Left cardiac atrium (tissue), 4 donors: ENCODE results near the gene TSPAN13. TPM values are rescaled to one million over a fixed set of nuclear protein-coding genes. Genes with fewer than 3 reads are reported as not detected.

Experiments used
- ATAC-seq, 2 donors: fragments of 200-7000 bp; cut with Tn5 transposase; one replicate each; pipeline ENCODE4 v1.9.1; 2020; ENCODE audit warnings: mild to moderate bottlenecking in 2 of 2, moderate library complexity in 2 of 2
- DNase-seq: peaks from one replicate; pipeline ENCODE4 v3.0.0-alpha.2; 2020
- intact Hi-C, 2 donors: fragments of 100-400 bp; cut with DNase I; formaldehyde crosslinking; loops; one replicate each; pipeline versions ENCODE4 v1.14.1 to v1.15.1; 2022 to 2023
- long read RNA-seq: library from polyadenylated mRNA; unstranded; transcript quantifications from one replicate; pipeline ENCODE4 v2.0.0, GENCODE V29; 2021
- total RNA-seq, 2 donors: library from RNA; stranded (reverse); fragmentation: NEBNext Ultra II Directional; extraction: Animal tissue kit (Norgen Biotek cat#: 25700); gene quantifications; one replicate each; pipeline ENCODE4 v1.2.1, GENCODE V29; 2021
- donor health status: DM: no; HTN: yes; CAD: no.
- donor health status: DM: no; HTN: yes; CAD: no; lungs with severe emphysema.
- donor health status: DM: yes; HTN: yes; CAD: no.
- donor health status: Dilated cardiomyopathy.

The TSPAN13 gene
- 10 to 100 TPM; 19.6 to 20.1 TPM for total RNA-seq
- long read RNA-seq, transcript TSPAN13-201 (6 exons, 2,093 nt) = major isoform, 37 of 37 reads
- long read RNA-seq, partial matches to known transcripts = 0 of 37 reads
- long read RNA-seq, other reads (novel, unspliced or antisense) = 0 of 37 reads

GRCh38 chr7:16753102-16753931, at the start of gene TSPAN13:
Gene TSPAN13 (plus strand): TSS chr7:16753755. CDS start chr7:16753968, 213 bp downstream.
- intact Hi-C loops = no loop called here
- peak; percentile 77 for DNase-seq
- ATAC-seq = peak; percentile 94 to 98

- DNase-seq (no peak), ATAC-seq (no peak)
- intact Hi-C loops = no loop called here
Measured at GRCh38 chr7:16708511-16708910, 45.0 kb upstream of the TSPAN13 start.

- ATAC-seq = peak in 1 of 2 donors; percentile 90
- intact Hi-C loops = no loop called here
- DNase-seq = no peak
Measured at GRCh38 chr7:16708980-16709379, 44.6 kb upstream of the TSPAN13 start.

GRCh38 chr7:16710651-16711050, 42.9 kb upstream of the TSPAN13 start:
- ATAC-seq (no peak), DNase-seq (no peak)
- intact Hi-C loops = no loop called here

GRCh38 chr7:16711730-16712129, 41.8 kb upstream of the TSPAN13 start:
- no peak for ATAC-seq
- intact Hi-C loops = no loop called here

GRCh38 chr7:16712916-16713315, 40.6 kb upstream of the TSPAN13 start:
- intact Hi-C loops = no loop called here
- ATAC-seq = no peak

More at GRCh38 chr7:16711730-16712129, 41.8 kb upstream of the TSPAN13 start:
- no peak for DNase-seq

GRCh38 chr7:16715928-16716327, 37.6 kb upstream of the TSPAN13 start:
- DNase-seq (no peak), ATAC-seq (no peak)
- intact Hi-C loops = no loop called here

More at GRCh38 chr7:16712916-16713315, 40.6 kb upstream of the TSPAN13 start:
- DNase-seq = no peak

GRCh38 chr7:16718111-16718656, 35.4 kb upstream of the TSPAN13 start:
- intact Hi-C loops = no loop called here

GRCh38 chr7:16719699-16720098, 33.9 kb upstream of the TSPAN13 start:
- intact Hi-C loops = no loop called here
- ATAC-seq = no peak

More at GRCh38 chr7:16718111-16718656, 35.4 kb upstream of the TSPAN13 start:
- ATAC-seq = no peak
- no peak for DNase-seq

GRCh38 chr7:16721541-16721940, 32.0 kb upstream of the TSPAN13 start:
- intact Hi-C loops = no loop called here
- DNase-seq = no peak
- no peak for ATAC-seq

More at GRCh38 chr7:16719699-16720098, 33.9 kb upstream of the TSPAN13 start:
- no peak for DNase-seq

GRCh38 chr7:16724344-16724743, 29.2 kb upstream of the TSPAN13 start:
- no peak for ATAC-seq
- intact Hi-C loops = no loop called here
- no peak for DNase-seq

- intact Hi-C loops = no loop called here
- no peak for DNase-seq
- ATAC-seq = no peak
Measured at GRCh38 chr7:16726189-16726588, 27.4 kb upstream of the TSPAN13 start.

GRCh38 chr7:16727736-16728135, 25.8 kb upstream of the TSPAN13 start:
- ATAC-seq (no peak), DNase-seq (no peak)
- intact Hi-C loops = no loop called here

- DNase-seq (no peak), ATAC-seq (no peak)
- intact Hi-C loops = no loop called here
Measured at GRCh38 chr7:16728811-16729210, 24.7 kb upstream of the TSPAN13 start.

GRCh38 chr7:16729541-16729940, 24.0 kb upstream of the TSPAN13 start:
- no peak for DNase-seq
- intact Hi-C loops = no loop called here
- no peak for ATAC-seq

GRCh38 chr7:16730937-16731336, 22.6 kb upstream of the TSPAN13 start:
- no peak for ATAC-seq
- DNase-seq = no peak
- intact Hi-C loops = no loop called here

- intact Hi-C loops = no loop called here
- DNase-seq (no peak), ATAC-seq (no peak)
Measured at GRCh38 chr7:16732828-16733227, 20.7 kb upstream of the TSPAN13 start.

- DNase-seq = no peak
- peak; percentile 70 to 83 for ATAC-seq
- intact Hi-C loops = no loop called here
Measured at GRCh38 chr7:16734148-16734726, 19.3 kb upstream of the TSPAN13 start.

GRCh38 chr7:16735020-16735419, 18.5 kb upstream of the TSPAN13 start:
- ATAC-seq = no peak
- intact Hi-C loops = no loop called here

More at GRCh38 chr7:16735020-16735419, 18.5 kb upstream of the TSPAN13 start:
- no peak for DNase-seq
